Right atrium auricular region (tissue), 2 donors: ENCODE results near the gene COX7A2L. TPM values are rescaled to one million over a fixed set of nuclear protein-coding genes. Genes with fewer than 3 reads are reported as not detected.

Source experiments
- DNase-seq: peaks from one replicate; pipeline ENCODE4 v3.0.0-alpha.2; 2019; ENCODE audit warnings: low spot score
- H3K27ac ChIP-seq, 2 donors: fragments of 200-600 bp; sonication (generic); 1 replicate in 1 of 2; 2 replicates in 1 of 2; pipeline ENCODE4 v1.5.1; 2016 to 2019
- H3K27me3 ChIP-seq, 2 donors: fragments of 200-600 bp; sonication (generic); one replicate each; pipeline versions ENCODE4 v1.5.1 to v1.6.0; 2017 to 2019
- H3K36me3 ChIP-seq: fragments of 200-600 bp; sonication (generic); one replicate; pipeline ENCODE4 v1.5.1; 2016
- H3K4me1 ChIP-seq, 2 donors: fragments of 200-600 bp; sonication (generic); one replicate each; pipeline versions ENCODE4 v1.5.1 to v1.6.0; 2017 to 2019
- H3K4me3 ChIP-seq, 2 donors: fragments of 200-600 bp; sonication (generic); 1 replicate in 1 of 2; 2 replicates in 1 of 2; pipeline ENCODE4 v1.5.1; 2017 to 2019; ENCODE audit warnings: mild to moderate bottlenecking in 1 of 2, moderate library complexity in 1 of 2
- H3K9me3 ChIP-seq, 2 donors: fragments of 200-600 bp; sonication (generic); one replicate each; pipeline ENCODE4 v1.5.1; 2019
- total RNA-seq, 2 donors: library from RNA; depleted of rRNA; stranded (reverse); fragments of >200 nt; gene quantifications; one replicate each; pipeline ENCODE4 v1.1.0, GENCODE V29; 2016
- TF ChIP-seq, protein P1 (sequence below), 2 donors: fragments of 200-600 bp; sonication (generic); IDR thresholded peaks; one replicate each; pipeline ENCODE4 v1.5.1; 2019; ENCODE audit warnings: antibody characterized with exemption in 2 of 2

The COX7A2L gene
- total RNA-seq, 2 donors from 2014 or later: 96.0 to 132 TPM

- TF ChIP-seq, protein P1, sequence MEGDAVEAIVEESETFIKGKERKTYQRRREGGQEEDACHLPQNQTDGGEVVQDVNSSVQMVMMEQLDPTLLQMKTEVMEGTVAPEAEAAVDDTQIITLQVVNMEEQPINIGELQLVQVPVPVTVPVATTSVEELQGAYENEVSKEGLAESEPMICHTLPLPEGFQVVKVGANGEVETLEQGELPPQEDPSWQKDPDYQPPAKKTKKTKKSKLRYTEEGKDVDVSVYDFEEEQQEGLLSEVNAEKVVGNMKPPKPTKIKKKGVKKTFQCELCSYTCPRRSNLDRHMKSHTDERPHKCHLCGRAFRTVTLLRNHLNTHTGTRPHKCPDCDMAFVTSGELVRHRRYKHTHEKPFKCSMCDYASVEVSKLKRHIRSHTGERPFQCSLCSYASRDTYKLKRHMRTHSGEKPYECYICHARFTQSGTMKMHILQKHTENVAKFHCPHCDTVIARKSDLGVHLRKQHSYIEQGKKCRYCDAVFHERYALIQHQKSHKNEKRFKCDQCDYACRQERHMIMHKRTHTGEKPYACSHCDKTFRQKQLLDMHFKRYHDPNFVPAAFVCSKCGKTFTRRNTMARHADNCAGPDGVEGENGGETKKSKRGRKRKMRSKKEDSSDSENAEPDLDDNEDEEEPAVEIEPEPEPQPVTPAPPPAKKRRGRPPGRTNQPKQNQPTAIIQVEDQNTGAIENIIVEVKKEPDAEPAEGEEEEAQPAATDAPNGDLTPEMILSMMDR (IDR thresholded peaks at IDR 0.05): no peak
- H3K4me3 ChIP-seq: no peak overlapping the region
- H3K27ac ChIP-seq: no peak overlapping the region
- peaks cover 20% of the 10 kb centered on the region for H3K36me3 ChIP-seq
- H3K27me3 ChIP-seq: no peaks in the 10 kb centered on the region
- no peaks in the 10 kb centered on the region for H3K4me1 ChIP-seq
- no peak for DNase-seq
- H3K9me3 ChIP-seq: no peaks in the 10 kb centered on the region
These were observed 53.8 kb downstream of the COX7A2L start for GRCh38 chr2:42307180-42307579.

- peaks cover 20% of the 10 kb centered on the region for H3K36me3 ChIP-seq
- H3K4me3 ChIP-seq: no peak overlapping the region
- TF ChIP-seq, protein P1 (IDR thresholded peaks at IDR 0.05): no peak
- H3K4me1 ChIP-seq: no peaks in the 10 kb centered on the region
- H3K27ac ChIP-seq: no peak overlapping the region
- no peaks in the 10 kb centered on the region for H3K9me3 ChIP-seq
- no peak for DNase-seq
- no peaks in the 10 kb centered on the region for H3K27me3 ChIP-seq
These were observed 56.8 kb downstream of the COX7A2L start for GRCh38 chr2:42304059-42304713.

GRCh38 chr2:42303252-42303651 lies 57.8 kb downstream of the COX7A2L start:
- TF ChIP-seq, protein P1 (IDR thresholded peaks at IDR 0.05): no peak
- Histone ChIP-seq H3K27me3 (no peaks in the 10 kb centered on the region), H3K9me3 (no peaks in the 10 kb centered on the region), H3K4me1 (no peaks in the 10 kb centered on the region), H3K4me3 (no peak overlapping the region), H3K27ac (no peak overlapping the region), H3K36me3 (peaks cover 20% of the 10 kb centered on the region)
- DNase-seq: no peak

DNA sequence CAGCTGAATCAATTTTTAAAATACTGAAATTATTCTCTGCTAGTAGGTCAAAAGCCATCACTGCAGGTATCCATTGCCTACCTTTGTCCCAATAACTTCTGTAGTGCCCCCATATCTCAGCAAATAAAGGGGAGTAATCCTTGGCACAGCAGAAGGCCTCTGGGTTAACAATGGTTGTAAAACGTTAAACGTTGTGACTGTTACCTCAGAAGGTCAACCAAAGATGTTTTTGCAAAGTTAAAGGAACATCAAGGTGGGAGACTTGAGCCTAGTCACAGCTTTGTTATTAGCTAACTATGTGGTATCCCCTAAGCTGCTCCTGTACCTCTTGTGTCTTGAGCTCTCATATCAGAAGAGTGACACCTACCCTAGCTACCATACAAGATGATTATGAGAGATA lies 60.5 kb downstream of the COX7A2L start:
- Histone ChIP-seq H3K27me3 (no peaks in the 10 kb centered on the region), H3K27ac (no peak overlapping the region), H3K4me1 (no peaks in the 10 kb centered on the region), H3K4me3 (no peak overlapping the region), H3K36me3 (peaks cover 28% of the 10 kb centered on the region), H3K9me3 (no peaks in the 10 kb centered on the region)
- TF ChIP-seq, protein P1 (IDR thresholded peaks at IDR 0.05): no peak
- no peak for DNase-seq

Other genes starting within 250 kb of the COX7A2L start
- 1 to 10 TPM; 4.4 to 9.3 TPM for gene EML4, start 191.9 kb downstream of the COX7A2L start, total RNA-seq
- gene KCNG3, start 132.8 kb upstream of the COX7A2L start, total RNA-seq: not detected
- 10 to 100 TPM; 12.9 to 18.5 TPM for gene MTA3, start 207.4 kb upstream of the COX7A2L start, total RNA-seq